ENCODE measurements around the gene ASMT.
"Not testable (repeated sequence)": the region's sequence is repeated elsewhere in the genome, so short reads cannot be mapped to it uniquely, and the experiment has no call there.

ASMT gene

DNA sequence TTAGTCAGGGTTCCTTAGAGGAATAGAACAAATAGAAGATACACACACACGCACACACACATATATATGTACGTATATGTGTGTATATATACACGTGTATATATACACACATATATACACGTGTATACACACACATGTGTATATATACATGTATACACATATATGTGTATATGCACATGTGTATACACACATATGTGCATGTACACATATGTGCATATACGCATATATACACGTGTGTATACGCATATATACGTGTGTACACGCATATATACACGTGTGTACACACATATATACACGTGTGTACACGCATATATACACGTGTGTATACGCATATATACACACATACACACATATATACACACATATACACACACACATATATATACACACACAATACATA, 41.5 kb downstream of the ASMT start:
- no peak for DNase-seq

- peak; percentile 36 to 49 for DNase-seq
These were observed 42.7 kb downstream of the ASMT start for GRCh38 chrX:1657367-1658070.

- DNase-seq: no peak
These were observed 43.2 kb downstream of the ASMT start for GRCh38 chrX:1658071-1658491.

DNA sequence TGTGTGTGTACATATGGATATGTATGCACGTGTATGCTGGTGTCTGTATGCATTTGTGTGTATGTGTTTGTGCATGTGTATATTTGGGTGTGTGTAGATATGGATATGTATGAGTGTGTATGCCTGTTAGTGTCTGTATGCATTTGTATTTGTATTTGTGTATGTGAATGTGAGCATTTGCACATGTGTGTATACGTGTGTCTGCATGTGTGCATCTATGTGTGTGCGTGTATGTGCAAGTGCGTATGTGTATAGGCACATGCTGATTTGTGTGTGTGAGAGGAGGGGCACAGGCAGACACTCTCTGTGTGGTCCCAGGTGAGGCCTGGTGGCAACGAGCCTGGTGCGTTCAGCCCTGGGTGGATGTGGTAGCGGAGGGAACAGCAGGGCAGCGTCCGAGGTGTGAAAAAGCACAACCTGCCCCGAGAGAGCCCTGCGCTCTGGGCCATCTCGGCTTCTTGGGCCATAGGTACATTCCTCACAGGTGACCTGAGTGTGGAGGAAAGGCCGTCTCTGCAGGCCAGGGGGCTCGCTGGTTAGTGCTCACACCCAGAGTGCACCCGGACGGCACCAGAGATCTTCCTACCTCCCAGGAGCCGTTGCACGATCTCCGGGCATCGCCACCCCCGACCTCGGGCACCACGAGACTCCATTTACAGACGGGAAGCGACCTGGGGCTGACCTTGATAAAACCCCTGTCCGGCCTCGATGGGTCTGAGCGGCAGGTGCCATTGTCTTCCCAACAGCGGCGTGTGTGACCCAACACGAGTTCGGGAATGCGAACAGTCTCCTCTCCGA, 45.0 kb downstream of the ASMT start:
- no peak for DNase-seq

GRCh38 chrX:1661048-1661921, 46.4 kb downstream of the ASMT start:
- DNase-seq: no peak

DNA sequence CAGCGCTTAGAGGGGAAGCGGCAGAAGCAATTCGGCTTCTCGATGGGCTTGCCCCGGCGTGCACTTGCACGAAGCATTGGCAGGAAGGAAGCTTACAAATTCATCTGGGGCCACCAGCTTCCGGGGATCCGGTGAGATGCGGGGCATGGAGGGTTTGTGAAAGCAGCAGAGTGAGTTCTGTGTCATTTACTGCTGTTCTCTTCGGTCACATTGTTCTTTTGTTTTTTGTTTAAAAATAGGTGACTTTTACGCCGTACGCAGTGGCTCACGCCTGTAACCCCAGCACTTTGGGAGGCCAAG, 47.0 kb downstream of the ASMT start:
- no peak for DNase-seq

GRCh38 chrX:1667566-1667965, 52.7 kb downstream of the ASMT start:
- no peak for DNase-seq

- DNase-seq: no peak
These were observed 58.5 kb downstream of the ASMT start for GRCh38 chrX:1673337-1673736.

- no peak for DNase-seq
These were observed 62.0 kb downstream of the ASMT start for GRCh38 chrX:1676866-1677265.

GRCh38 chrX:1679238-1679637, 64.4 kb downstream of the ASMT start:
- DNase-seq: no peak

- DNase-seq: no peak
These were observed 66.6 kb downstream of the ASMT start for GRCh38 chrX:1681439-1681838.

DNA sequence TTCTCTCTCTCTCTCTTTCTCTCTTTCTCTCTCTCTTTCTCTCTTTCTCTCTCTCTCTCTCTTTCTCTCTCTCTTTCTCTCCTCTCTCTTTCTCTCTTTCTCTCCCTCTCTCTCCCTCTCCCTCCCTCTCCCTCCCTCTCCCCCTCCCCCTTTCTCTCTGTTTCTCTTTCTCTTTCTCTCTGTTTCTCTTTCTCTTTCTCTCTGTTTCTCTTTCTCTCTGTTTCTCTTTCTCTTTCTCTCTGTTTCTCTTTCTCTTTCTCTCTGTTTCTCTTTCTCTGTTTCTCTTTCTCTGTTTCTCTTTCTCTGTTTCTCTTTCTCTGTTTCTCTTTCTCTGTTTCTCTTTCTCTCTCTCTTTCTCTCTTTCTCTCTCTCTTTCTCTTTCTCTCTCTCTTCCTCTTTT, 67.0 kb downstream of the ASMT start:
- DNase-seq: not testable (repeated sequence)

- DNase-seq: not testable (repeated sequence)
These were observed 67.6 kb downstream of the ASMT start for GRCh38 chrX:1682501-1682900.

- not testable (repeated sequence) for DNase-seq
These were observed 70.0 kb downstream of the ASMT start for GRCh38 chrX:1684883-1685282.

- not testable (repeated sequence) for DNase-seq
These were observed 70.6 kb downstream of the ASMT start for GRCh38 chrX:1685444-1685880.

DNA sequence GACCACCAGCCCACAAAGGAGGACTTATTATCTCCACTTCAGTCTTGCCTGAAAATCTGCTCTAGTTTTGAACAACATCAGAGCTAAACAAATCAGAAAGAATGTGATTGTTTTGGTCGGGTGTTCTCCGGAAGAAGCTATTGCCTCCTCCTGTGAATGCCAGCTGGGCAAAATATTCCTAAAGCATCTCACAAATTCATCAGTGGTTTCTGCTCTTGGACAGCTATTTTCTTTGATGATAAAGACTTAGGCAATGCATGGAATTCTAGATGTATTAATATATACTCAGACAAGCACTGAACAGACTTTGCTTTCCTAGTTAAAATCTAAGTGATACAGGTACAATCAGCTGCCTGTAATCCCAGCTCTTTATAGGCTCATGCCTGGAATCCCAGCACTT, 71.8 kb downstream of the ASMT start:
- DNase-seq: no peak
